Measurements from ENCODE around the gene ROR2. TPM values are rescaled to one million over a fixed set of nuclear protein-coding genes. Genes with fewer than 3 reads are reported as not detected.

The ROR2 gene
- total and polyA plus RNA-seq, 2 experiments from 2014 or later, result 8.1 to 18.8 TPM

DNA sequence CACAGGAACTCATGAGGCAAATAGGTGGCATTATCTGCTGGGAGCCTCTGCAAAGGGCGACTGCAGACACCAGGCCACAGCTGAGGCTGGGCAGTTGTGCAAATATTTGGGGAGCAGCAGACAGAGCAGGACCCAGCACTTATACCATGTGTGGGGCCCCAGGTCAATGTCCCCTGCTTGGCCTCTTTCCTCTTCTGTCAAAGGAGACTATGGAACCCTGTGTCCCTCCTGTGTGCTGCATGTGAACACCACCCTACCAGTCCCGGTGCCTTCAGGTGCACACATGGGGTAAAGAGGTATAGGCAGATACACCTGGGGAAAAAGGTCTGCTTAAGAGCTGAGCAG lies 50.8 kb downstream of the ROR2 start:
- H3K36me3 Mint-ChIP-seq (ENCODE audit: low read depth), result no peaks in the 10 kb centered on the region
- peaks cover 6% of the 10 kb centered on the region for H3K79me2 ChIP-seq (replicated peaks; ENCODE audit: insufficient read depth)
- H3K4me1 Mint-ChIP-seq, result peaks cover 60% of the 10 kb centered on the region
- H3K27ac Mint-ChIP-seq, result no peak overlapping the region
- H3K4me2 ChIP-seq, result peak overlapping the region; percentile 38; the same call in 1 of the 2 replicates
- no peaks in the 10 kb centered on the region for H3K27me3 ChIP-seq (ENCODE audit: insufficient read depth)
- ATAC-seq, result no peak
- H3K4me1 ChIP-seq (ENCODE audit: insufficient read depth), result peaks cover 53% of the 10 kb centered on the region
- H2AFZ ChIP-seq, result no peak overlapping the region
- H3K27me3 Mint-ChIP-seq (ENCODE audit: insufficient read depth, low read depth, poor library complexity), result peaks cover 11% of the 10 kb centered on the region
- H3K27ac ChIP-seq (ENCODE audit: low read depth), result no peak overlapping the region
- H3K4me3 Mint-ChIP-seq, result no peak overlapping the region
- H3K9me3 Mint-ChIP-seq, result no peaks in the 10 kb centered on the region; the same call in 2 of the 3 replicates
- H4K20me1 ChIP-seq (replicated peaks; ENCODE audit: insufficient read depth), result 0 out of 2 replicates have a peak, but pooled peaks cover 3% of the 10 kb centered on the region
- no peaks in the 10 kb centered on the region; the same call in 1 of the 2 replicates for H3F3A ChIP-seq (replicated peaks; ENCODE audit: low read depth)
- TF ChIP-seq, protein P1, sequence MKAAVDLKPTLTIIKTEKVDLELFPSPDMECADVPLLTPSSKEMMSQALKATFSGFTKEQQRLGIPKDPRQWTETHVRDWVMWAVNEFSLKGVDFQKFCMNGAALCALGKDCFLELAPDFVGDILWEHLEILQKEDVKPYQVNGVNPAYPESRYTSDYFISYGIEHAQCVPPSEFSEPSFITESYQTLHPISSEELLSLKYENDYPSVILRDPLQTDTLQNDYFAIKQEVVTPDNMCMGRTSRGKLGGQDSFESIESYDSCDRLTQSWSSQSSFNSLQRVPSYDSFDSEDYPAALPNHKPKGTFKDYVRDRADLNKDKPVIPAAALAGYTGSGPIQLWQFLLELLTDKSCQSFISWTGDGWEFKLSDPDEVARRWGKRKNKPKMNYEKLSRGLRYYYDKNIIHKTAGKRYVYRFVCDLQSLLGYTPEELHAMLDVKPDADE (IDR thresholded peaks at IDR 0.05), result no peak
- no peak for TF ChIP-seq EZH2 (IDR thresholded peaks at IDR 0.05; ENCODE audit: low read depth, unreplicated experiment)
- no peak for TF ChIP-seq EZH2phosphoT487 (IDR thresholded peaks at IDR 0.05; ENCODE audit: unreplicated experiment)
- H3K4me3 ChIP-seq, result no peak overlapping the region
- H3K9me2 ChIP-seq (ENCODE audit: insufficient read depth), result no peaks in the 10 kb centered on the region
- no peak for DNase-seq (ENCODE audit: low spot score)
- no peaks in the 10 kb centered on the region for H3K36me3 ChIP-seq (ENCODE audit: insufficient read depth)

DNA sequence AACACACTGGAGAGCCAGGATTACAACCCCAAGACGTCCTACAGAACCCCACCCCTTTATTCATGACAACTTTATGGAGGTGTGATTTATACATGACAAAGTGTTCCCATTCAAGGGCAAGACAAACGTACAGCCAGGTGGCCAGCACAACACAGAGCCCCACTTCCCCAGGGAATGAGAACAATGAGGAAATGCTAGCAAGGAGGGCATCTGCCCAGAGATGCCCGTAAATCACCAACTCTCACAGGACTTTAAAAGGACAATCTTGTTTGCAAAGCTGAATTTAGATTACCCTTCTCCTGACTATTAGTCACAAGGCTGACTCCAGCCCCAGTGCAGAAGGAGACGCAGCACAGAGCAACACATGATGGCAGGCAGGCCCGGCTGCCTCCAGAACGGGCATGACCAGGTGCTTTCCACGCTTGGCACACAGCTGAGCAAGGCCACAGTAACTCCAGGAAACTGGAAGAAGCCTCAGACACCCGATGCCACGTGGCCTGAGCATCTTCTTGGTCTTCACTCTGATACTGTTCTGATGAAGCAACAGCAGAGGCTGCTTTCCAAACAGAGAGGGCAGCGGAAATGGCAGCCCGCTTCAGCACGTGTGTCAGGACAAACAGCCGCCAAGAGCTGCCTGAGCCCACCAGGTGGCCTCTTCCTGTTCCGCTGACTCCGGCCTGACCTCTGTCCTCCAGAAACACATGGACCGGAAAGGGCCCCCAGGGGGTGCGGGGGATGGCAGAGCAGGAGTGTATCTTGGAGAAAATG lies 51.4 kb downstream of the ROR2 start:
- DNase-seq (ENCODE audit: low spot score), result peak; percentile 49
- H4K20me1 ChIP-seq (replicated peaks; ENCODE audit: insufficient read depth), result 0 out of 2 replicates have a peak, but pooled peaks cover 3% of the 10 kb centered on the region

More for the DNA sequence above, 51.4 kb downstream of the ROR2 start:
- H3K9me2 ChIP-seq (ENCODE audit: insufficient read depth), result no peaks in the 10 kb centered on the region
- H3K4me3 Mint-ChIP-seq, result no peak overlapping the region
- no peak overlapping the region for H3K4me3 ChIP-seq
- no peaks in the 10 kb centered on the region; the same call in 1 of the 2 replicates for H3F3A ChIP-seq (replicated peaks; ENCODE audit: low read depth)
- H3K36me3 ChIP-seq (ENCODE audit: insufficient read depth), result no peaks in the 10 kb centered on the region
- H3K4me2 ChIP-seq, result peak overlapping the region; percentile 38; the same call in 1 of the 2 replicates
- peaks cover 6% of the 10 kb centered on the region for H3K79me2 ChIP-seq (replicated peaks; ENCODE audit: insufficient read depth)
- no peak overlapping the region for H3K27ac ChIP-seq (ENCODE audit: low read depth)
- no peaks in the 10 kb centered on the region for H3K27me3 ChIP-seq (ENCODE audit: insufficient read depth)
- ATAC-seq, result peak; percentile 18
- no peak overlapping the region for H2AFZ ChIP-seq
- no peaks in the 10 kb centered on the region; the same call in 2 of the 3 replicates for H3K36me3 Mint-ChIP-seq (ENCODE audit: low read depth)
- no peaks in the 10 kb centered on the region; the same call in 2 of the 3 replicates for H3K9me3 Mint-ChIP-seq
- peaks cover 11% of the 10 kb centered on the region for H3K27me3 Mint-ChIP-seq (ENCODE audit: insufficient read depth, low read depth, poor library complexity)
- H3K27ac Mint-ChIP-seq, result no peak overlapping the region
- peaks cover 66% of the 10 kb centered on the region for H3K4me1 Mint-ChIP-seq
- no peak for TF ChIP-seq NANOG (IDR thresholded peaks at IDR 0.05; ENCODE audit: borderline replicate concordance)
- no peak for TF ChIP-seq EZH2 (IDR thresholded peaks at IDR 0.05; ENCODE audit: low read depth, unreplicated experiment)
- TF ChIP-seq JUNB (IDR thresholded peaks at IDR 0.05; ENCODE audit: unreplicated experiment), result no peak
- TF ChIP-seq, protein P2, sequence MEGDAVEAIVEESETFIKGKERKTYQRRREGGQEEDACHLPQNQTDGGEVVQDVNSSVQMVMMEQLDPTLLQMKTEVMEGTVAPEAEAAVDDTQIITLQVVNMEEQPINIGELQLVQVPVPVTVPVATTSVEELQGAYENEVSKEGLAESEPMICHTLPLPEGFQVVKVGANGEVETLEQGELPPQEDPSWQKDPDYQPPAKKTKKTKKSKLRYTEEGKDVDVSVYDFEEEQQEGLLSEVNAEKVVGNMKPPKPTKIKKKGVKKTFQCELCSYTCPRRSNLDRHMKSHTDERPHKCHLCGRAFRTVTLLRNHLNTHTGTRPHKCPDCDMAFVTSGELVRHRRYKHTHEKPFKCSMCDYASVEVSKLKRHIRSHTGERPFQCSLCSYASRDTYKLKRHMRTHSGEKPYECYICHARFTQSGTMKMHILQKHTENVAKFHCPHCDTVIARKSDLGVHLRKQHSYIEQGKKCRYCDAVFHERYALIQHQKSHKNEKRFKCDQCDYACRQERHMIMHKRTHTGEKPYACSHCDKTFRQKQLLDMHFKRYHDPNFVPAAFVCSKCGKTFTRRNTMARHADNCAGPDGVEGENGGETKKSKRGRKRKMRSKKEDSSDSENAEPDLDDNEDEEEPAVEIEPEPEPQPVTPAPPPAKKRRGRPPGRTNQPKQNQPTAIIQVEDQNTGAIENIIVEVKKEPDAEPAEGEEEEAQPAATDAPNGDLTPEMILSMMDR (conservative IDR thresholded peaks at IDR 0.05; ENCODE audit: low read depth in 2 of 2), result 0 out of 4 replicates have a peak, but pooled peaks of 1 of the 2 experiments have one; percentile 1
- TF ChIP-seq STAT1 (IDR thresholded peaks at IDR 0.05; ENCODE audit: unreplicated experiment), result no peak
- TF ChIP-seq, protein P1 (IDR thresholded peaks at IDR 0.05), result no peak
- peaks cover 54% of the 10 kb centered on the region for H3K4me1 ChIP-seq (ENCODE audit: insufficient read depth)

Measured in GM23338 (cell line).